ENCODE measurements around the gene CDCA3.

DNA sequence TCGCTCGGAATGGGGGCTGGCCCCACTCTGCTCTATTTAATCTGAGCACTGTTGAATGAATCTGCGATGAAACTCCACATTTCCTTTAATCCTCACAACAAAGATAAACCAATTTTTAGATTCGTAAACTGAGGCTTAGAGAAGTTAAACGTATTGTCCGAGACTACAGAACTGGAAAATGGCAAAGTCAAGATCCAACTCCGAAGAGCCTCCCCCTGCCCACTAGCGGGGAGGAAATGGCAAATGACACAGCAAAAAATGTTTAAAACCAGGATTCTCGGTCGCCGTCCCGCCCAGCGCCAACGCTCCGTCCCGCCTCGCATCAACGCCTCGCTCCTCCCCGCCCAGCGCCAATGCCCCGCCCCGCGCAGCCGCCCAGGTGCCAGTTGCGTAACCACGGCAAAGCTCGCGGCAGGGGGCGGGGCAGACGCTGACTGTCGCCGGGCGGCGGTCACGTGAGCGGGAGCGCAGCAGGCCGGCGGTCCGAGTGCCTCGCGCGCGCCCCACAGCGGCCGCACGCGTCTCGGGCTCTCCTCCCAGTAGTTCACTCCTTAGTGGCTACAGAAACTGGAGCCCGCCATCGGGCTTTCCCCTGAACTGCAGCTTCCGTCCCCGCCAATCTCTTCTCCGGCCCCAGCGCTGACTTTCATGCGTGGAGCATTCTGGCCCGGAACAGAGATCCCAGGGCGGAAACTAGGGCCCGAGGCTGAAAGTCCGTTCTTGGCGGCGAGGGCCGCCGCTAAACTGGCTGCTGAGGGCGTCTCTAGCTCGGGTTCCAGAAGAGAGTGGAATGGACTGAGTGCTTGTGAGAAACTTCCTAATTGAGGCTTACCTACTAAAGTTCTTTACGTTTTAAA is 39.9 kb upstream of the CDCA3 start:
- TF ChIP-seq, protein P1, sequence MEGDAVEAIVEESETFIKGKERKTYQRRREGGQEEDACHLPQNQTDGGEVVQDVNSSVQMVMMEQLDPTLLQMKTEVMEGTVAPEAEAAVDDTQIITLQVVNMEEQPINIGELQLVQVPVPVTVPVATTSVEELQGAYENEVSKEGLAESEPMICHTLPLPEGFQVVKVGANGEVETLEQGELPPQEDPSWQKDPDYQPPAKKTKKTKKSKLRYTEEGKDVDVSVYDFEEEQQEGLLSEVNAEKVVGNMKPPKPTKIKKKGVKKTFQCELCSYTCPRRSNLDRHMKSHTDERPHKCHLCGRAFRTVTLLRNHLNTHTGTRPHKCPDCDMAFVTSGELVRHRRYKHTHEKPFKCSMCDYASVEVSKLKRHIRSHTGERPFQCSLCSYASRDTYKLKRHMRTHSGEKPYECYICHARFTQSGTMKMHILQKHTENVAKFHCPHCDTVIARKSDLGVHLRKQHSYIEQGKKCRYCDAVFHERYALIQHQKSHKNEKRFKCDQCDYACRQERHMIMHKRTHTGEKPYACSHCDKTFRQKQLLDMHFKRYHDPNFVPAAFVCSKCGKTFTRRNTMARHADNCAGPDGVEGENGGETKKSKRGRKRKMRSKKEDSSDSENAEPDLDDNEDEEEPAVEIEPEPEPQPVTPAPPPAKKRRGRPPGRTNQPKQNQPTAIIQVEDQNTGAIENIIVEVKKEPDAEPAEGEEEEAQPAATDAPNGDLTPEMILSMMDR (IDR thresholded peaks at IDR 0.05) = peak; percentile 90
- TF ChIP-seq EZH2 (IDR thresholded peaks at IDR 0.05; ENCODE audit: borderline replicate concordance, insufficient read depth, low read depth, low read length, poor library complexity, severe bottlenecking) = no peak

Data from B cell (primary cell).